Measurements from ENCODE around the gene CRYBB1.
"Not testable (repeated sequence)": the region's sequence is repeated elsewhere in the genome, so short reads cannot be mapped to it uniquely, and the experiment has no call there.

The CRYBB1 gene

DNA sequence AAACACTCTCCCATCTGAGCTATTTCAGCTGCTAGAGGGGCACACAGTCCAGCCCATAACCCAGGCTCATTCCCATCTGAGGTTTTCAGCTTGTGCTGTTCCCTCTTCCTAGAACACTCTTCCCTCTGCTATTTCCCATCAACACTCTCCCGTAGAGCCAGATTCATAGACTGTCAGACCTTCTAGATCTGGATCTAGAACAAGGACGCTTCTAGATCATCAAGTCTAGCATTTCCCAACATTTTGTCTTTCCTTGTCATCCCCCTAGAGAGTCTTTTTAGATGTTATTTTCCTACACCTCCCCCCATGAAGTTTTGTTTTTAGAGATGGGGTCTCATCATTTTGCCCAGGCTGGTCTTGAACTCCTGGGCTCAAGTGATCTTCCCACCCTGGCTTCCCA is 17.3 kb upstream of the CRYBB1 start:
- DNase-seq, result no peak

DNA sequence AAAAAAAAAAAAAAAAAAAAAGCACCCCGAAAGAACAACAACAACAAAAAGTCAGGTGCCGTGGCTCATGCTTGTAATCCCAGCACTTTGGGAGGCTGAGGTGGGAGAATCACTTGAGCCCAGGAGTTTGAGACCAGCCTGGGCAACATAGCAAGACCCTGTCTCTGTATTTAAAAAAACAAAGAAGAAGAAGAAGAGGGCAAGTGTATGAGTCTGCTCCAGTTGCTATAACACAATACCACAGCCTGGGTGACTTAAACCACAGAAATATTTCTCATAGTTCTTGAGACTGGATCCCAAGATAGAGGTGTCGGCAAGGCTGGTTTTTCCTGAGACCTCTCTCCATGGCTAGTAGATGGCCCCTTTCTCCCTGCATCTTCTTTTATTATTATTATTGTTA is 16.4 kb upstream of the CRYBB1 start:
- DNase-seq, result no peak

DNA sequence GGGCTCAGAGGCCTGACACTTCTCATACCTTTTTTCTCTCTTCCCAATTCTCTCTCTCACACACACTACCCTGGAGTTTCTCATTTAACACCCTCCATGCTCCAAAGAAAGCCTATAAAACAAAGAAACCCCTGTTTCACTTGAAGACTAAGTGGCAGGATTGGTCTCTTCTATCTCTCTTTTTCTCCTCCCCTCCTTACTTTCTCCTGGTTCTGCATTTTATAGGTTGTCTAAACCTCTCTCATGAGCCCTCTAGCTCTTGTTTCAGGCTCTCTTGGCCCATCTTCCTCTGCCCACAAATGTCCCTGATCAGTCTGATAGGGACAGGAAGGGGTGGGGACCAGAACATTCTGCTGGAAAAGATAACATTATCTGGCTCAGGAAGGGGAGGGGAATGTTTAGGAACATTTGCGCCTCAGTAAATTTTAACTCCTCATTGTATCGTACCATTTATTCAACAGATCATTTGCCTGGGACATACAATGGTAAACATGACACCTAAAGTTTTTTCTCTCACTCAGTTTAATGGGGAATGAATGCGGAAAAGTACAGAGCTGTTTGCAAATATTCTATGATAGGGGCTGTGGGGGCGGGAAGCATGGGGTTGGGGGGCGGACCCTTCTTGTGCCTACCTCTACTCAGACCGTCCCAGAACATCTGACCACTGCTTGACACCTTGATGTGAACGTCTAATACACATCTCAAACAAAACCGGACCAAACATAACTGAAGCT is 14.8 kb upstream of the CRYBB1 start:
- no peak for DNase-seq

DNA sequence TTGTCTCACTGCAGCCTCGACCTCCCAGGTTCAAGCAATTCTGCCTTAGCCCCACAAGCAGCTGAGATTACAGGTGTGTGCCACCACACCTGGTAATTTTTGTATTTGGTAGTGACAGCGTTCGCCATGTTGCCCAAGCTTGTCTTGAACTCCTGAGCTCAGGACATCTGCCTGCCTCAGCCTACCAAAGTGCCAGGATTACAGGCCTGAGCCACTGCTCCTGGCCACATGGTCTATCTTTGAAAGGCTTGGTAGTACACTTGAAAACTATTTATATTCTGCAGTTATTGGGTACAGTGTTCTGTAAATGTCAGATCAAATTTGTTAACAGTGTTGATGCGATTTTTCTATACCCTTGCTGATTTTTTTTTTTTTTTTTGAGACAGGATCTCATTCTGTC is 13.5 kb upstream of the CRYBB1 start:
- no peak for DNase-seq

DNA sequence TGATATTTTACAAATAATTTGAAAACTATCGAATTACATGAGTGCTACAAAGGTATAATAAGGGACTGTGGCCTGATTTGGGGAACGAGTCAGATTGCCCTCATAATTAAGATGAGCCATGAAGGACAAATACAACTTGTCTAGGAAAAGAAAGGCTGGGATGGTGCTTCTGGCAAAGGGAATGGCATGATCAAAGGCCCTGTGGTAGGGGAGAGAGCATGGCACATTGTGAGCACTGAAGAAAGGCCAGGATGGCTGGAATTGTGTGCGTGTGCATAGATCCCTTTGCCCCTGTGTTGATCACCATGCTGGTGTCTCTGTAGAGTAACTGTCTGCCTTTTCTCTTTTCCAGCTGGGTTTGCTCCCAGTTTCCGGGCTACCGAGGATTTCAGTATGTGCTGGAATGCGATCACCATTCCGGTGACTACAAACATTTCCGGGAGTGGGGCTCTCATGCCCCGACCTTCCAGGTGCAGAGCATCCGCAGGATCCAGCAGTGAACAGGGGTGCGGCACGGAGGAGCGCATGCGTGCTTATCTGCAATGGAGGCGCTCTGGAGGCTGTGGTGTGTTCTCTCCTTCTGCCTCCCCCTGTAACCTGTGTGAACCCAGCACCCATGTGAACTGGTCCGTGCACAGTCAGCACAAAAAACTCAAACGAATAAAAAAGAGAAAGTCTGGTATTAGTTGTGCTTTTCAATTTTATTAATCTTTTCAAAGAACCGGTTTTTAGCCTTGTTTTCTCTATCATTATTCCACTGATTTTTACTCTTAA is 12.3 kb upstream of the CRYBB1 start:
- no peak for DNase-seq

DNA sequence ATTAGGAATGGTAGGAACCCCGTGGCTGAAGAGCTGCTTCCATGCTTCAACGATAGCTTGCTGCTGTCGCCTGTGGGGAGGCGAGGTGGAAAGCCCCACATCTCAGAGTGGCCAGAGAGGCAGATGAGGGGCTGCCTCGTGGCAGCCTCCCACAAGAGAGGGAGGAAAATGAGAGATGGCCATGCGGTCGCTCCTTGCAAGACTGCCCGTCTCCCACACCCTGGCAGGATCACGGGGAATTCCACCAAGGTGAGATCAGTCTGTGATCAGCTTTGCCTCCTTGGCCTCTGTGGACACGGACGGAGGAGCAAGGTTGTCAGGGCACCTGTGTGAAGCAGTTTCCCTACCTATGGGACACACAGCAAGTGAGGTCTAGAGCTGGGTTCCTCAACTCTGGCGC is 7.0 kb upstream of the CRYBB1 start:
- DNase-seq, result no peak

DNA sequence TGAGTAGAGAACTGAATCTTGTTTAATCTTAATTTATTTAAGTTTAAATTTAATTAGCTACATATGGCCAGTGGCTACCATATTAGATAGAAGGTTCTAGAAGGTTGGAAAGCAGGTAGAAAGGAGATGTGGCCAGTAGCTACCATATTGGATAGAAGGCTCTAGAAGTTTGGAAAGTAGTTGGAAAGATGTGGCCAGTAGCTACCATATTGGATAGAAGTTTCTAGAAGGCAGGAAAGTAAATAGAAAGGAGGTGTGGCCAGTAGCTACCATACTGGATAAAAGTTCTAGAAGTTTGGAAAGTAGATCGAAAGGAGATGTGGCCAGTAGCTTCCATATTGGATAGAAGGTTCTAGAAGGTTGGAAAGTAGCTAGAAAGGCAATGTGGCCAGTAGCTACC is 6.2 kb upstream of the CRYBB1 start:
- no peak for DNase-seq

DNA sequence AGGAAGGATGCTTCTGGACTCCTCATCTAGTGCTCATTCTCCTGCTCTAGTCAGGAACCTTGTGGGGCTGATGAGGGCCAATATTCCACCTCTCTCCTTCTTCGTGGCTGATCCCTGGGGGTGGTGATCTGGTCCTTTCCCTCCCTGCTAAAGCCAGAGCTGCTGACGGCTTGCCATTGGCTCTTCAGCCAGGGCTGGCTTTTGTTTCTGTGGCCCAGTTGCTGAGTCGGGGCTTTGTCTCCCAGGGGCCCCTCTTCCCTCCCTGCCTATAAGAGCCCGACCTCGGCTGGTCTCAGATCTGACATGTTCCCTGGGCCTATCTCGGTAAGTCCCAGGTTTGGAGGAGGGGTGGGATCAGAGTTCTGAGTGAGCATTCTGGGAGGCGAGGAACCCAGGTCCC is 3.8 kb upstream of the CRYBB1 start, which contains the start of gene CRYBA4:
TSS of gene CRYBA4 (plus strand) at position 301 of the 400 bp plus-strand sequence. CDS start 634 bp downstream, outside the sequence.
- no peak for DNase-seq

DNA sequence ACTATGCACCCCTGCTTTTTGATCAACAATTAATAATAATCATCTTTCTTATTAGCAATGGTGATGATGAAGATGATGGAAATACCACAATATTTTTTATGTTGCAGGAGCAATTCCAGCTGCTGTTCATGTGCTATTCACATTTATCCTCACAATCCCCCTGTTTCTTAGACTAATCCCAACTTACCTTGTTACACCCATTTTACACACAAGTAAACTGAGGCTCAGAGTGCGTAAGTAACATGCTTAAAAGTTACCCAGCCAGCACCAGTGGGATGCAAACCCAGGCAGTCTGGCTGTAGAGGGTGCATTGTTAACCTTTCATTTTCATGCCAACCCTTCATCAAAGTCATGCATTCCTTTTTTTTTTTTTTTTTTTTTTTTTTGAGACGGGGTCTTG is 2.4 kb upstream of the CRYBB1 start:
- no peak for DNase-seq

DNA sequence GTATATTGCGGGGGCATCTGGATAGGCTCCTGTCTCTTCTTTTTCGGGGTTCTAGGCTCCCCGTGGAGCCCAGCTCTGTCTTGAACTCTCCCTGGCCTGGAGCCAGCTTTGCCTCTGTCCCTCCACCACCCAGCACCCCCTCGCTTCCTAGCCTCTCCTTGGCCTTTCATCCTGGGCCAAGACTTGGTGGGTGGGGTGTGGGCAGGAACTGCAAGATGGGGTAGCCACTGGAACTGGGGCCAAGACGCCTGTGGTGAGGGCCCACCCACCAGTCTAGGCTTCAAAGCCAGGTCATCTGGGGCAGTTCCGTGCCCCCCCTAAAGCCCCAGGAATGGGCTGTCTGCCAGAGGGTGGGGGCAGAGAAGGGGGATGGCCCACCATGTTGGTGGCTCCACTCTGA is 1.7 kb upstream of the CRYBB1 start:
- DNase-seq, result no peak

DNA sequence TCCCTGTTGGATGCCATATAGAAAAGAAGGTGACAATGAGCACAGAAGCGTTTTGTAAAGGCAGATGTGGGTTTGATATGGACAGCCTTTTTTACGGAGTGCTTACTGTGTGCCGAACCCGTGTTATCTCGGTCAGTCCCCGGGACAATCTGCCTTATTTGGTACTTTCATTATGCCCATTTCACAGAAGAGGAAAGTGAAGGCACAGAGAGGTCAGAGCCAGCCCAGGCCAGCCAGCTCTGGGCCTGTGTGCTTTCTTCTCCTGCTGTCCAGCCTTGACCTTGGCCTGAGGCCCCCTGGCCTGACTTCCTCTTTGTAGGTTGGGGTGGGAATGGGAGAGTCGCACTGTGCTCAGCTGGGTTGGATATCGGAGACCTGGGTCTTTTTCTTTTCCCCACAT is 628 bp upstream of the CRYBB1 start:
- DNase-seq, result no peak

DNA sequence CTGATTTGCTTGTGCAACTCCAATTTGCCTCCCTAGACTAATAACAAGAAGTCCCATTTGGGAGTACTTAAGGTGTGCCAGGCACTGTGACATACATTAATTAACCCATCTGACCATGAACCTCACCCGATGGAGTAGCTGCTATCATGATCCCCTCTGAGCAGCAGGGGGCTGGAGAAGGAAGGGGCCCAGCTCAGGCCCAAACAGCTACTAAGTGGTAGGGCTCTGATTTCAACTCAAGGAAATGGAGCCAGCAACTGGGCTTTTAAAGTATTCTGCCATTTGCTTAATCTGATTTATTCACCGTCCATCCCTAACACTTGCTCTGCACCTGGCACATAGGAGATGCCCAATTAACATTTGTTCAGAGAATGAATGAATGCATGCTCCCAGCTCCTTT is 1.2 kb downstream of the CRYBB1 start:
- no peak for DNase-seq

DNA sequence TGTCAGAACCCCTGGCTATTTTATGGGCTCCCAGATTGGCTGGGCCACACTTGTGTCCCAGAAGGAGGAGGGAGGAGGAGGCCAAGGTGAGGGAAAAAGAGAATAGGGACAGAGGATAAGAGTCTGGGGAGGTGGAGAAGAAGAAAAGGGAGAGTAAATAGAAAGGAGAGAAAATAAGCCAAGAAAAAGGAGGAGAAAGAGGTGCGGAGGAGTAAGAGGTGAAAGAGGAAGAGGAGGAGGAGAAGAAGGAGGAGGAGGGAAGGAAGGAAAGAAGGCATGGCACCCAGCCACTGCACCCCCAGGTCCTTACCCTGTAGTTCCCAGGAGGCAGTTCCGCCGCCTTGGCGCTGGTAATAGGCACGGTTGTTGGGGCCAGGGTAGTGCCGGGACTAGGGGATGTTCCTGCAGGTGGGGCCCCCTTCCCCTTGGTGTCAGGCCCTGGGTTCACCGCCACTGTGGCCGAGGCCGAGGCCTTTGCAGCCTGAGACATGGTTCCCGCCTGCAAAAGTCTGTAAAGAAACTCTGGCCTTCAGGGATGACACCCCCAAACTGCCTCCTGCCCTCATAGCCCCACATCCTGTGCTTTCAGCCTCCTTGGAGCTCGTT is 1.9 kb downstream of the CRYBB1 start:
- DNase-seq, result no peak

DNA sequence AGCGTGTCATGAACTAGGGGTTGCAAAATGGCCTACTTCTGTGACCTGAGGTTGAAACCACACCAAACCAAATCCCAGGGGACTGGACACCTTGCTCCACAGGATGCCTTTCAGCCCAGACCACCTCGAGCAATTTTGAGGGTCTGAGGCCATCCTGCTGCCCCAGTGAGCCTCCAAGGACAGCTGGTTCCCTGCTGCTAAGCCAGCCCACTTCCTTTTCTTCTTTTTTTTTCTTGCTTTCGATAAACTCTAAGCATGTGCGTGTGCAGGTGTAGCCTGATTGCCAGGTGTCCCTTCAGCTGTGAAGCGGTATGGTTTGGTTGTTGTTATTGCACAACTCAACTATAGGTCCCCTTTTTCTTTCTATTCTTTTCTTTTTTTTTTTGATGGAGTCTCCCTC is 2.7 kb downstream of the CRYBB1 start:
- no peak for DNase-seq

DNA sequence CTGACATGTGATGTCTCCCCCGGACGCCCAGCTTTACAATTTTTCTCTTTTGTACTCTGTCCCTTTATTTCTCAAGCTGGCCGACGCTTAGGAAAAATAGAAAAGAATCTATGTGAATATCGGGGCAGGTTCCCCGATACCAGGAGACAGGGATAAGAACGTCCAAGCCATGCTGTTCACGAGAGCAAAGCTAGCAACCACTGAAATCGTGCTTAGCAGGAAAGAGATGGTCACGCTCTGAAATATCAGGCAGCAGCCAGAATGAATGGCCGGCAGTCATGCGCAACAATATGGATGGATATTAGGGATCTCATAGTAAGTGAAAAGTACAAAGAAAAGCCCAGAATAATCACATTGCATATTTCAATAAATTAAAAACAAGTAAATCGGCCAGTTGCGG is 3.5 kb downstream of the CRYBB1 start:
- no peak for DNase-seq

DNA sequence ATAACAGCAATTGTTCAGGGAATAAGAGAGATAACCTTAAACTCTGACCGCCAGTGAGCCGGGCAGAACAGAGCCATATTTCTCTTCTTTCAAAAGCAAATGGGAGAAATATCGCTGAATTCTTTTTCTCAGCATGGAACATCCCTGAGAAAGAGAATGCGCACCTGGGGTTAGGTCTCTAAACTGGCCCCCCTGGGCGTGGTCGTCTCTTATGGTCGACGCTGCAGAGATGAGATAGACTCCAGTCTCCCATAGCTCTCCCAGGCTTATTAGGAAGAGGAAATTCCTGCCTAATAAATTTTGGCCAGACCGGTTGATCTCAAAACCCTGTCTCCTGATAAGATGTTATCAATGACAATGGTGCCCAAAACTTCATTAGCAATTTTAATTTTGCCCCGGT is 4.1 kb downstream of the CRYBB1 start:
- DNase-seq, result not testable (repeated sequence)

DNA sequence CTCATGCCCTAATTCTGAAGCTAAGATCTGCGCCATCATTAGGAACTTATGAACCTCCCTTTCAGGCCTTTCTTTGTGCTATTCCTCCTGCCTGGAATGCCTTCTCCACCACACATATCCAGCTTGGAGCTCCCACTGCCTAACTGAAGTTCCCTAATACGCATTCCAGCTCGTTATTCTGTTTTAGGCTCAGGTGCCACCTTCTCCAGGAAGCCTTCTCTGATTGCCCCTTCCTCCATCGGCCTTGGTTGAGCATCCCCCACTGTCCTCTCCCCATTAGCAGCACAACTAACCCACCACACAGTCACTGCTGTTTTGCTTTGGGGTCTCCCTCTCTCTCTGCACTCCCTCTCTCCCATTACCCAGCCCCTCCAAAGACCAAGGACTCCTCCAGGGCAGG is 5.2 kb downstream of the CRYBB1 start:
- no peak for DNase-seq

DNA sequence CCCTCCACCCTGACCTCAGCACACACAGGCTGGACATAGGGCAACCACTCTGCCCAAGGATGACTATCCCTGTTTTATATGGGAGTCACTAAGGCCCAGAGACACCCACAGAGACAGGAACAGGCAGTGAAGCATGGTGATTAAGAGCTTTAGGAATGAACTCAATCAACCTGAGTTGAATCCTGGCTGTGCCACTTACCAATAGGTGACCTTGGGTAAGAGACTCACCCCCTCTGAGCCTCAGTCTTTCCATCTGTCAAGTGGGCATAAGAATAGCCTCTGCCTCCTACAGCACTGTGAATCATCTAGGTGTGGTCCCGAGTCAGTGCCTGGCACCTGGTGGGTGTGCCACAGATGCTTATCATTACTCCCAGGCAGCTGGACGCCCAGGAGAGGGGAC is 6.8 kb downstream of the CRYBB1 start:
- no peak for DNase-seq

DNA sequence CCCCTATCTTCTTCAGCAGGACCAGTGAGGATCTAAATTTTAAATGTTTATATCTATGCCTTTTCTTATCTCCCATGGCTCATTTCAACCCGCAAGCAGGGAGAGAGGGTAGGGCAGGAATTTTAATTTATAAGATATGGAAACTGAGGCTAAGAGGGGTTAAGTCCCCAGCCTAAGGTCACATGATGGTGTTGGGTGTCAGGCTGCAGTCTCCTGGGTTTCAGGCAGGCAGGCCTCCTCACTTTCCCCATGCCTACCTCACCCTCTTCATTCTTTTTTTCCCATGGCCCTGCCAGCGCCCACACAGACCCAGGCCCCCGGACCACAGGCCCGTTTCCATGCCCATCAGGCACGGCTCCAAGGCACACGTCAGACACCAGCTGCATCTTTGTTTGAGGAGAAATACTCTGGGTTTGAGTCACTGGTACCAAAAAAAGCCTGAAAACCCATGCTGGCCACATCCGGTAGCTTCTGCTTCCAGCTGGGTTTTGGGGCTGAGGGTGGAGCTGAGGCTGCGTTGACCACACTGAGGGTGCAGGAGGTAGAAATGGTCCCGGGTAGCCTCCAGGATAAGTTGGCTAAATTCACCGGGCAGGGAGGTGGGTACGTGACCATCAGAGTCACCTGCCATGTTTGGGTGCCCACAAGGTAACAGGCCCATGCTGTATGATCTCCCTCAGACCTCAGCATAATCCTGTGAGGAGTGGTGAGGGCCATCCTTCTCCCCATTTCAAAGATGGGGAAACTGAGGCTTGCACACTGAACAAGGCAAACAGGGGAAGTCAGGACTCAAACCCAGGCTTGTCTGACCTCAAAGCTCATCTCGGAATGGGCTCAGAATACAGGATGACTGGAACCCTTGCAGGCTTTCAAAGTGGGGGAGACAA is 7.5 kb downstream of the CRYBB1 start:
- no peak for DNase-seq

DNA sequence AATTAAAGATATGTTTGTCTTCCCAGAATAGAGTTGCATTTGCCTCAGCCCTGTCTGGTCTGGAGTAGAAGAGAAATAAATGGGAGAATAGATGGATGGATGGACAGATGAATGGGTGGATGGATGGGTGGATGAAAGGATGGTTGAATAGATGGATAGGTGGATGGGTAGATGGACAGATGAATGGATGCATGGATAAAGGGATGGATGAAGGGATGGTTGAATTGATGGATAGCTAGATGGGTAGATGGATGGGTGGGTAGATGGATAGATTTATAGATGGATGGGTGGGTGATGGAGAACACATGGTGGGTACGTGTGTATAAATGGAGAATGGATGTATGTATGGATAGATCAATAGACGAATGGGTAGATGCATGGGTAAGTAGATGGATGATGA is 8.5 kb downstream of the CRYBB1 start:
- DNase-seq, result no peak

DNA sequence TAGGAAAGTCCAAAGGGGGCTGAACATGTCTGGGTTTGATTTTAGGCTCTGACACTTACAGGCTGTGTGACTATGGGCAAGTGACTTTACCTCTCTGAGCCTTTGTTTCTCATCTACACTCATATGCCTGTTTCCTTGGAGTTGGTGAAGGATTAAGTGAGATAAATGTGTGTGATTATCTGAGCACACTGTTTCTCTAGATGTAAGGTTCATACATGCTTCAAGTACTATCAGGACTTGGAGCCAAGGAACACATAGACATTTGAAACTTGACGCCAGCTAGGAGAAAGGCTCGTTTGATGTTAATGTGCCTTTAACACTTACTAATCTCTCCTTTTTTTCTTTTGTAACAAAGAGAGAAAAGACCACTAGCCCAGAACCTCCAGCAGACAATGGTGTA is 9.7 kb downstream of the CRYBB1 start:
- no peak for DNase-seq

DNA sequence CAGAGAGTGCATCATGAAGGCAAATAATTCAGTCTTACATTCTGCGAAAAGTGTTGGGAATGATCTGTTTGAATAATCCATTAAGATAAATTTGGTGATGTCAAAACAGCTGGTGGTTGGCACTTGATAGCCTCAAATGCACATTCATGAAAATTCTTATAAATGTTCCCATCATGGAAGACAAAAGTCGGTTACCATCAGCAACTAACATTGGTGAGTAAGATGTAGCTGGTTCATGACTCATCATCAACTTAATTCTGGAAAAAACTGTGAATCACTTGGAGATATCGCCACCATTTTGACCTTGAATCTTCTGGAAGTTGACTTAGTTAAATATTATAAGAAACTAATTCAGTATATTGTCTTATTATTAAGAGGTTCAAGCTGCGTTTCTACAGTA is 11.2 kb downstream of the CRYBB1 start:
- no peak for DNase-seq

DNA sequence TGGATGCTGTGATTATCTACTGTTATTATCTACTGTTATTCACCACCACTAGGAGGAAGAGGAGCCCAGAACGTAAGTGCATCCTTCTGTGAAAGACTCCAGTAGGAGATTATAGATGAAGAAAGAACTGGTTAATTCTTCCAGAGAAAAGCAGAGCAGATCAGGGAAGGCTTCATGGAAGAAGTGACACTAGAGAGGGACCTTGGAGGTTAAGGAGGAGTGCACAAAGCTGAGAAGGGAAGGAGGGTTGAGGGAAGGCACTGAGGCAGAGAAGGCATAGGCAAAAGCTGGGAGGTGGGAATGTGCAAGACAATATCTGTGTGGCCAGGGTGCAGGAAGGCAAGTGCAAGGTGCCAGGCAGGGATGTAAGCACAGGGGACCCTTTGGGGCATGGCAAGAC is 13.5 kb downstream of the CRYBB1 start:
- DNase-seq, result no peak
